HEK293 (cell line): ENCODE results near the gene FNTB.

Experiments used
- CTCF ChIA-PET: fragments of 350-600 bp; formaldehyde crosslinking; extraction: SDS; loops from one replicate; lab custom pipeline; 2021; ENCODE audit warnings: antibody characterized with exemption; lab: Yijun Ruan, JAX
- POLR2A ChIA-PET: fragments of 300-600 bp; formaldehyde crosslinking; extraction: SDS; loops from one replicate; lab custom pipeline; 2020; ENCODE audit warnings: antibody characterized with exemption, inconsistent platforms; lab: Yijun Ruan, JAX
- H3K27ac ChIP-seq: fragments of 200-500 bp; sonication (Bioruptor generic); 2 replicates; pipeline ENCODE4 v1.5.1; 2014; ENCODE audit warnings: low read depth, low read length, control low read depth, inconsistent platforms; ENCODE audit errors: extremely low read depth
- H3K36me3 ChIP-seq, 2 experiments: fragments of 200-500 bp in 1 of 2; sonication (Bioruptor generic) in 1 of 2; 1 replicate in 1 of 2; 2 replicates in 1 of 2; pipeline ENCODE4 v1.5.1; 2014 to 2017; ENCODE audit warnings: inconsistent platforms in 2 of 2, low read length in 2 of 2; ENCODE audit not compliant: control insufficient read depth in 2 of 2, insufficient read depth in 1 of 2
- H3K4me1 ChIP-seq: fragments of 200-500 bp; sonication (Bioruptor generic); 2 replicates; pipeline ENCODE4 v1.5.1; 2014; ENCODE audit warnings: mild to moderate bottlenecking, low read length, inconsistent platforms; ENCODE audit not compliant: control insufficient read depth, insufficient read depth
- H3K4me3 ChIP-seq: 2 replicates; pipeline ENCODE4 v1.5.1; 2011; ENCODE audit warnings: low read depth, mild to moderate bottlenecking, control low read depth, low read length, moderate library complexity
- H3K9me3 ChIP-seq: fragments of 200-500 bp; sonication (Bioruptor generic); 2 replicates; pipeline ENCODE4 v1.5.1; 2014; ENCODE audit warnings: low read depth, low read length, inconsistent platforms; ENCODE audit not compliant: control insufficient read depth, insufficient read depth
- CTCF ChIP-seq: fragments of 450-650 bp; formaldehyde crosslinking; IDR thresholded peaks from 2 replicates; pipeline ENCODE4 v1.5.1; 2016; ENCODE audit warnings: missing biosample characterization, missing genetic modification characterization
- SP7 ChIP-seq: fragments of 450-650 bp; formaldehyde crosslinking; IDR thresholded peaks from 2 replicates; pipeline ENCODE4 v1.5.1; 2016; ENCODE audit warnings: missing biosample characterization, missing genetic modification characterization
- ZBTB48 ChIP-seq: fragments of 450-650 bp; formaldehyde crosslinking; IDR thresholded peaks from 2 replicates; pipeline ENCODE4 v1.5.1; 2016; ENCODE audit warnings: missing biosample characterization, missing genetic modification characterization
- ZNF133 ChIP-seq: fragments of 450-650 bp; formaldehyde crosslinking; IDR thresholded peaks from 2 replicates; pipeline ENCODE4 v1.5.1; 2016; ENCODE audit warnings: missing biosample characterization, missing genetic modification characterization
- ZNF473 ChIP-seq: fragments of 450-650 bp; formaldehyde crosslinking; IDR thresholded peaks from 2 replicates; pipeline ENCODE4 v1.5.1; 2017; ENCODE audit warnings: missing biosample characterization, missing genetic modification characterization

Gene FNTB

GRCh38 chr14:65109357-65109756 lies 122.7 kb downstream of the FNTB start (continued):
- TF ChIP-seq CTCF (tag by site-specific recombination) (no peak), ZNF473 (tag by site-specific recombination) (no peak), SP7 (tag by site-specific recombination) (no peak), ZBTB48 (tag by site-specific recombination) (no peak)
- TF ChIP-seq, all 188 proteins: peak for 0

- POLR2A ChIA-PET = no interaction called here
- Histone ChIP-seq H3K9me3 (no peaks in the 10 kb centered on the region), H3K27ac (no peak overlapping the region), H3K36me3 (no peaks in the 10 kb centered on the region), H3K4me1 (no peaks in the 10 kb centered on the region), H3K4me3 (no peak overlapping the region)
- TF ChIP-seq ZNF133 (tag by site-specific recombination) = no peak
- CTCF ChIA-PET = interaction anchor here (0.6 kb wide), 1 partner anchor 115 kb away, joined by 4 read pairs; no protein-coding TSS in a partner anchor
Measured at GRCh38 chr14:65110525-65110924, 123.8 kb downstream of the FNTB start.
